ENCODE data around the gene CCM2.

- no peak for TF ChIP-seq CTCF (IDR thresholded peaks at IDR 0.05)
- no peak for TF ChIP-seq POLR2AphosphoS5 (IDR thresholded peaks at IDR 0.05)
These were observed 23.8 kb upstream of the CCM2 start for GRCh38 chr7:44976040-44976745.
